GM13977 (cell line): ENCODE data around the gene HSPA6.
A peak's percentile ranks its signal among the peaks of the same experiment; 100 is the strongest.
"Not testable (repeated sequence)": the region's sequence is repeated elsewhere in the genome, so short reads cannot be mapped to it uniquely, and the experiment has no call there.

Experiments used
- DNase-seq: peaks from one replicate; pipeline ENCODE4 v3.0.0; 2012; ENCODE audit warnings: low spot score
- CTCF ChIP-seq: IDR thresholded peaks from 2 replicates; pipeline ENCODE4 v1.5.1; 2012; ENCODE audit warnings: mild to moderate bottlenecking, control low read depth; ENCODE audit not compliant: insufficient read depth; ENCODE audit errors: extremely low read depth, missing control alignments
- in situ Hi-C: fragments of 300-500 bp; cut with MboI; formaldehyde crosslinking; loops from one replicate; pipeline ENCODE4 v1.12.0; 2022; ENCODE audit warnings: low sequenced_read_pairs, low pct_unique_long_range_greater_than_20kb, mixed read lengths, inconsistent platforms; ENCODE audit not compliant: unreplicated experiment

Gene HSPA6

GRCh38 chr1:161523817-161524741 is at the start of gene HSPA6:
Gene HSPA6, plus strand, starts transcription at chr1:161524540. Its CDS starts 119 bp downstream, at chr1:161524659.
- in situ Hi-C loops, result not testable (repeated sequence)
- DNase-seq, result peak; percentile 76

GRCh38 chr1:161477711-161478110 is 46.6 kb upstream of the HSPA6 start:
- DNase-seq, in situ Hi-C loops: not testable (repeated sequence)

GRCh38 chr1:161478985-161479384 is 45.4 kb upstream of the HSPA6 start:
- no peak for TF ChIP-seq CTCF
- in situ Hi-C loops, result no loop called here
- no peak for DNase-seq

- DNase-seq, result no peak
- no peak for TF ChIP-seq CTCF
- in situ Hi-C loops, result loop anchor here (10.0 kb wide), 1 partner anchor 264 kb away; the partner anchor contains the start of gene DUSP12
These were observed 43.8 kb upstream of the HSPA6 start for GRCh38 chr1:161480381-161481035.

- TF ChIP-seq CTCF, result no peak
- no peak for DNase-seq
- in situ Hi-C loops, result loop anchor here (10.0 kb wide), 1 partner anchor 263 kb away; the partner anchor contains the start of gene DUSP12
These were observed 42.5 kb upstream of the HSPA6 start for GRCh38 chr1:161481624-161482392.

- in situ Hi-C loops, result loop anchor here (10.0 kb wide), 1 partner anchor 262 kb away; the partner anchor contains the start of gene DUSP12
- no peak for DNase-seq
- no peak for TF ChIP-seq CTCF
These were observed 41.7 kb upstream of the HSPA6 start for GRCh38 chr1:161482610-161483009.

GRCh38 chr1:161483361-161483760 is 41.0 kb upstream of the HSPA6 start:
- no peak for DNase-seq
- in situ Hi-C loops, result loop anchor here (10.0 kb wide), 1 partner anchor 261 kb away; the partner anchor contains the start of gene DUSP12

More at GRCh38 chr1:161483361-161483760, 41.0 kb upstream of the HSPA6 start:
- no peak for TF ChIP-seq CTCF
